A673 (cell line): ENCODE measurements around the gene PLB1. TPM values are rescaled to one million over a fixed set of nuclear protein-coding genes. Genes with fewer than 3 reads are reported as not detected.

Source experiments
- Bru-seq: library from RNA; stranded (reverse); fragments of 400-500 nt; gene quantifications from one replicate; lab custom pipeline; 2021; lab: Mats Ljungman, UMichigan
- BruChase-seq, 2 experiments: library from RNA; stranded (reverse); fragments of 400-500 nt; gene quantifications; one replicate each; lab custom pipeline; 2021; lab: Mats Ljungman, UMichigan
- BruUV-seq: library from RNA; stranded (reverse); fragments of 400-500 nt; replicated peaks from 2 replicates; lab custom pipeline; 2021; lab: Mats Ljungman, UMichigan
- CTCF ChIA-PET: fragments of 300-600 bp; sonication (Branson Sonifier 250); formaldehyde crosslinking; loops from one replicate; lab custom pipeline; 2022; ENCODE audit warnings: antibody characterized with exemption; lab: Charles Lee
- POLR2A ChIA-PET: fragments of 300-600 bp; sonication (Branson Sonifier 250); formaldehyde crosslinking; loops from one replicate; lab custom pipeline; 2022; ENCODE audit warnings: antibody characterized with exemption; ENCODE audit not compliant: low non-redundant PET; lab: Charles Lee
- DNase-seq: peaks from one replicate; pipeline ENCODE4 v3.0.0-alpha.2; 2015; ENCODE audit warnings: low spot score
- H3K27ac ChIP-seq: fragments of 200-600 bp; sonication (generic); 2 replicates; pipeline ENCODE4 v1.5.1; 2016; ENCODE audit warnings: mixed run types, low read depth, mild to moderate bottlenecking, mixed read lengths, antibody characterized with exemption, low read length; ENCODE audit not compliant: poor library complexity, severe bottlenecking
- H3K27me3 ChIP-seq: fragments of 200-600 bp; sonication (generic); replicated peaks from 2 replicates; pipeline ENCODE4 v1.6.1; 2017; ENCODE audit warnings: mixed run types, low read depth, mild to moderate bottlenecking, mixed read lengths, antibody characterized with exemption, low read length; ENCODE audit not compliant: insufficient read depth, poor library complexity
- H3K36me3 ChIP-seq: fragments of 200-600 bp; sonication (generic); 2 replicates; pipeline ENCODE4 v1.6.1; 2016; ENCODE audit warnings: mixed run types, mild to moderate bottlenecking, mixed read lengths, antibody characterized with exemption, low read length; ENCODE audit not compliant: insufficient read depth, poor library complexity, severe bottlenecking
- H3K4me1 ChIP-seq: fragments of 200-600 bp; sonication (generic); 2 replicates; pipeline ENCODE4 v1.6.1; 2017; ENCODE audit warnings: mixed run types, mild to moderate bottlenecking, mixed read lengths, antibody characterized with exemption, low read length; ENCODE audit not compliant: insufficient read depth, poor library complexity, severe bottlenecking
- H3K4me3 ChIP-seq: fragments of 200-600 bp; sonication (generic); 2 replicates; pipeline ENCODE4 v1.5.1; 2016; ENCODE audit warnings: low read depth, mixed run types, mild to moderate bottlenecking, mixed read lengths, low read length; ENCODE audit not compliant: poor library complexity, severe bottlenecking
- H3K9me3 ChIP-seq: fragments of 200-600 bp; sonication (generic); 2 replicates; pipeline ENCODE4 v1.6.1; 2016; ENCODE audit warnings: mixed run types, low read depth, mild to moderate bottlenecking, mixed read lengths, antibody characterized with exemption, low read length; ENCODE audit not compliant: poor library complexity, severe bottlenecking
- CTCF ChIP-seq: fragments of 300-800, 200-600 bp; sonication (generic); conservative IDR thresholded peaks from 2 replicates; pipeline ENCODE4 v1.5.1; 2017; ENCODE audit warnings: low read depth, mild to moderate bottlenecking, antibody characterized with exemption, low read length, moderate library complexity, mixed read lengths
- EZH2 ChIP-seq: fragments of 200-600 bp; sonication (generic); IDR thresholded peaks from 2 replicates; pipeline ENCODE4 v1.6.1; 2017; ENCODE audit warnings: borderline replicate concordance, low read depth, mild to moderate bottlenecking, mixed read lengths, antibody characterized with exemption, low read length; ENCODE audit not compliant: poor library complexity, severe bottlenecking
- intact Hi-C: fragments of 100-400 bp; cut with micrococcal nuclease; formaldehyde crosslinking; loops from one replicate; pipeline ENCODE4 v1.10.0; 2022; ENCODE audit not compliant: unreplicated experiment
- long read RNA-seq: library from polyadenylated mRNA; stranded (forward); transcript quantifications from one replicate; pipeline ENCODE4 v2.0.0, GENCODE V29; 2022
- total RNA-seq: library from RNA; stranded (reverse); gene quantifications from 2 replicates; pipeline ENCODE4 v1.2.3, GENCODE V29; 2021

PLB1 gene, protein sequence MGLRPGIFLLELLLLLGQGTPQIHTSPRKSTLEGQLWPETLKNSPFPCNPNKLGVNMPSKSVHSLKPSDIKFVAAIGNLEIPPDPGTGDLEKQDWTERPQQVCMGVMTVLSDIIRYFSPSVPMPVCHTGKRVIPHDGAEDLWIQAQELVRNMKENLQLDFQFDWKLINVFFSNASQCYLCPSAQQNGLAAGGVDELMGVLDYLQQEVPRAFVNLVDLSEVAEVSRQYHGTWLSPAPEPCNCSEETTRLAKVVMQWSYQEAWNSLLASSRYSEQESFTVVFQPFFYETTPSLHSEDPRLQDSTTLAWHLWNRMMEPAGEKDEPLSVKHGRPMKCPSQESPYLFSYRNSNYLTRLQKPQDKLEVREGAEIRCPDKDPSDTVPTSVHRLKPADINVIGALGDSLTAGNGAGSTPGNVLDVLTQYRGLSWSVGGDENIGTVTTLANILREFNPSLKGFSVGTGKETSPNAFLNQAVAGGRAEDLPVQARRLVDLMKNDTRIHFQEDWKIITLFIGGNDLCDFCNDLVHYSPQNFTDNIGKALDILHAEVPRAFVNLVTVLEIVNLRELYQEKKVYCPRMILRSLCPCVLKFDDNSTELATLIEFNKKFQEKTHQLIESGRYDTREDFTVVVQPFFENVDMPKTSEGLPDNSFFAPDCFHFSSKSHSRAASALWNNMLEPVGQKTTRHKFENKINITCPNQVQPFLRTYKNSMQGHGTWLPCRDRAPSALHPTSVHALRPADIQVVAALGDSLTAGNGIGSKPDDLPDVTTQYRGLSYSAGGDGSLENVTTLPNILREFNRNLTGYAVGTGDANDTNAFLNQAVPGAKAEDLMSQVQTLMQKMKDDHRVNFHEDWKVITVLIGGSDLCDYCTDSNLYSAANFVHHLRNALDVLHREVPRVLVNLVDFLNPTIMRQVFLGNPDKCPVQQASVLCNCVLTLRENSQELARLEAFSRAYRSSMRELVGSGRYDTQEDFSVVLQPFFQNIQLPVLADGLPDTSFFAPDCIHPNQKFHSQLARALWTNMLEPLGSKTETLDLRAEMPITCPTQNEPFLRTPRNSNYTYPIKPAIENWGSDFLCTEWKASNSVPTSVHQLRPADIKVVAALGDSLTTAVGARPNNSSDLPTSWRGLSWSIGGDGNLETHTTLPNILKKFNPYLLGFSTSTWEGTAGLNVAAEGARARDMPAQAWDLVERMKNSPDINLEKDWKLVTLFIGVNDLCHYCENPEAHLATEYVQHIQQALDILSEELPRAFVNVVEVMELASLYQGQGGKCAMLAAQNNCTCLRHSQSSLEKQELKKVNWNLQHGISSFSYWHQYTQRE (N-terminal part only)
- total RNA-seq: 0.39 TPM in 1 of 2 replicates, not detected in the other
- percentile 7 among the genes with signal in this experiment for Bru-seq, nascent RNA
- BruChase-seq, experiment 1, labeled RNA remaining after a 2-hour chase: percentile 7 among the genes with signal in this experiment
- percentile 8 among the genes with signal in this experiment for BruChase-seq, experiment 2, labeled RNA remaining after a 6-hour chase
- long read RNA-seq, partial matches to known transcripts: 0 of 1 reads
- long read RNA-seq, other reads (novel, unspliced or antisense): 1 of 1 reads

DNA sequence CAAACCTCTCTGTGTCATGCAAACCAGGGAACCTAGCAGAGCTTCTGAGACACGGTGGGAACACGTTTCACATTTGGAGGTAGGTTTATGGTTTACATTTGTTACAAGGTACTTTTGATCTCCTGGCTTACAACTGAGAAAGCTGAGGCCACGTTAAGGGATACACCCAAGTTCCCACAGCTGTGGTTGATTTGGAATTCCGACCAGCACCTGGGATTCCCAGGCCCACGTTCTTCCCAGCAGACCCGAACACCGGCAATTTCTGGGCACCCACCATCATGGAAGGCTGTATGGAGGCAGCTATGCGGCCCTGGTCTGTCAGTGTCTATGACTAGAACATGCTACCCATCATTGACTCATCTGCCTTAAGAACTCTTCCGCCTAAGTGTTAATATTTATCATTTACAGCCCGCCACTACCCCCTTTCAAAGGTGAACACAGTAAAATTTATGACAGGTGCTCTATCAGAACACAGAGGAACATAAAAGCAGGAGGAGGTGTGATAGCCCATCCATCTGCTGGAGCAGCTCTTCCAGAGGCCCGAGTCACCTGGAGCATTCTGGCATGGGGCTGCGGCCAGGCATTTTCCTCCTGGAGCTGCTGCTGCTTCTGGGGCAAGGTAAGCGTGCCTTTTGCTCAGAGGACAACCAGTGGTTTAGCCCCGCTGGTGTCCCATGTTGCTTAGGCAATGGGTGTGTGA lies at the start of gene PLB1:
Gene PLB1, plus strand, starts transcription at position 510 of the 700 bp plus-strand sequence. Its CDS starts 55 bp downstream, at position 565.
- Histone ChIP-seq H3K27me3 (no peaks in the 10 kb centered on the region), H3K4me1 (no peaks in the 10 kb centered on the region), H3K27ac (no peak within 1 kb of the TSS), H3K36me3 (no peaks in the 10 kb centered on the region), H3K4me3 (no peak within 1 kb of the TSS), H3K9me3 (no peaks in the 10 kb centered on the region)
- ChIA-PET POLR2A (no interaction called here), CTCF (no interaction called here)
- no peak for DNase-seq
- intact Hi-C loops: no loop called here
- no TSS peak for BruUV-seq
- TF ChIP-seq CTCF (no peak), EZH2 (no peak)

DNA sequence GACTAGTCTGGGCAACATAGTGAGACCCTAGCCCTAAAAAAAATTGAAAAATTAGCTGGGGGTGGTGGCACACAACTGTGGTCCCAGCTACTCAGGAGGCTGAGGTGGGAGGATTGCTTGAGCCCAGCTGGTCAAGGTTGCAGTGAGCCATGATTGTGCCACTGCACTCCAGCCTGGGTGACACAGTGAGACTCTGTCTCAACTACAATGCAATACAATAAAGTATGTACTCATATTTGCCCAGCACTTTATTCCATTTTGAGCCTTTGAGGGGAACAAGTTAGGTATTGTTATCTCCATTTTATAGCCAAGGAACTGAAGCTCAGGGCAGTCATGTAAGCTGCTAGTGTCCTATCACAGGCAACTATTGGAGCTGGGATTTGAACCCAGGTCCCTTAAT lies 49.3 kb upstream of the PLB1 start:
- intact Hi-C loops: no loop called here
- H3K36me3 ChIP-seq: no peaks in the 10 kb centered on the region
- TF ChIP-seq CTCF: no peak
- TF ChIP-seq EZH2: no peak
- CTCF ChIA-PET: no interaction called here
- H3K4me3 ChIP-seq: no peak overlapping the region
- POLR2A ChIA-PET: no interaction called here
- no peak overlapping the region for H3K27ac ChIP-seq
- BruUV-seq: no TSS peak
- DNase-seq: no peak
- H3K4me1 ChIP-seq: no peaks in the 10 kb centered on the region
- no peaks in the 10 kb centered on the region for H3K9me3 ChIP-seq
- H3K27me3 ChIP-seq: no peaks in the 10 kb centered on the region
